ENCODE data around the gene DCAF8L2. TPM values are rescaled to one million over a fixed set of nuclear protein-coding genes. Genes with fewer than 3 reads are reported as not detected.

DCAF8L2 gene
- total RNA-seq = under 0.01 TPM in 1 of 2 replicates, not detected in the other

GRCh38 chrX:27590044-27590443, at the start of gene DCAF8L2:
TSS of gene DCAF8L2 (plus strand) at chrX:27590344. CDS start at chrX:27746896, 156,552 bp downstream.

Other genes starting within 250 kb of the DCAF8L2 start
- gene PPP4R3C, start 127.0 kb upstream of the DCAF8L2 start, total RNA-seq = not detected in 2 replicates
- gene MAGEB10, start 217.6 kb downstream of the DCAF8L2 start, total RNA-seq = 0.17 TPM in 1 of 2 replicates, not detected in the other